Measurements from ENCODE around the gene SLC17A3. TPM values are rescaled to one million over a fixed set of nuclear protein-coding genes. Genes with fewer than 3 reads are reported as not detected.

Gene SLC17A3
- total RNA-seq, 1 donor from 2014 or later: not detected

GRCh38 chr6:25874822-25875562, 949 bp upstream of the SLC17A3 start:
- Histone ChIP-seq H3K4me3 (no peak overlapping the region), H3K27me3 (ENCODE audit: low read depth) (no peaks in the 10 kb centered on the region), H3K36me3 (no peaks in the 10 kb centered on the region), H3K9me3 (no peaks in the 10 kb centered on the region), H3K27ac (no peak overlapping the region), H3K4me1 (no peaks in the 10 kb centered on the region)
- ATAC-seq (no peak), DNase-seq (no peak)
- no peak for TF ChIP-seq CTCF (IDR thresholded peaks at IDR 0.05)
- intact Hi-C loops (cut with DNase I): no loop called here

- no peaks in the 10 kb centered on the region for H3K36me3 ChIP-seq
- ATAC-seq (no peak), DNase-seq (no peak)
- TF ChIP-seq CTCF (IDR thresholded peaks at IDR 0.05): no peak
- no peaks in the 10 kb centered on the region for H3K9me3 ChIP-seq
- intact Hi-C loops (cut with DNase I): no loop called here
- no peak overlapping the region for H3K27ac ChIP-seq
- H3K4me1 ChIP-seq: no peaks in the 10 kb centered on the region
- no peaks in the 10 kb centered on the region for H3K27me3 ChIP-seq (ENCODE audit: low read depth)
- H3K4me3 ChIP-seq: no peak overlapping the region
Measured at GRCh38 chr6:25872814-25873213, 1.2 kb downstream of the SLC17A3 start.

DNA sequence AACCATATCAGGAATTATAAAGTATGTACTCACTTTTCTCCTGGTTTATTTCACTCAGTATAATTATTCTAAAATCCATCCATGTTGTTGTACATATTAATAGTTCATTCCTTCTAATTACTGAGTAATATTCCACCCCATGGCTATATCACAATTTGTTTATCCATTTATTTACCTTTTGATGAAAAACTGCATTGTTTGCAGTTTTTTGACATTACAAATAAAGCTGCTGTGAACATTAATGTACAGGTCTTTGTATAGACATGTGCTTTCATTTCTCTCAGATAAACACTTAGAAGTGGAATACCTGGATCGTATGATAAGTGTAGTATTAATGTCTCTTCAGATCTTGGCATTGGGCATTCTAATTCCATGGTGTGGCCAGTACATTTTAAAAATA, 4.2 kb downstream of the SLC17A3 start:
- H3K4me1 ChIP-seq: peaks cover 12% of the 10 kb centered on the region
- no peaks in the 10 kb centered on the region for H3K27me3 ChIP-seq (ENCODE audit: low read depth)
- no peaks in the 10 kb centered on the region for H3K36me3 ChIP-seq
- DNase-seq (no peak), ATAC-seq (no peak)
- no peak for TF ChIP-seq CTCF (IDR thresholded peaks at IDR 0.05)
- intact Hi-C loops (cut with DNase I): no loop called here
- no peak overlapping the region for H3K4me3 ChIP-seq
- no peak overlapping the region for H3K27ac ChIP-seq
- H3K9me3 ChIP-seq: no peaks in the 10 kb centered on the region

DNA sequence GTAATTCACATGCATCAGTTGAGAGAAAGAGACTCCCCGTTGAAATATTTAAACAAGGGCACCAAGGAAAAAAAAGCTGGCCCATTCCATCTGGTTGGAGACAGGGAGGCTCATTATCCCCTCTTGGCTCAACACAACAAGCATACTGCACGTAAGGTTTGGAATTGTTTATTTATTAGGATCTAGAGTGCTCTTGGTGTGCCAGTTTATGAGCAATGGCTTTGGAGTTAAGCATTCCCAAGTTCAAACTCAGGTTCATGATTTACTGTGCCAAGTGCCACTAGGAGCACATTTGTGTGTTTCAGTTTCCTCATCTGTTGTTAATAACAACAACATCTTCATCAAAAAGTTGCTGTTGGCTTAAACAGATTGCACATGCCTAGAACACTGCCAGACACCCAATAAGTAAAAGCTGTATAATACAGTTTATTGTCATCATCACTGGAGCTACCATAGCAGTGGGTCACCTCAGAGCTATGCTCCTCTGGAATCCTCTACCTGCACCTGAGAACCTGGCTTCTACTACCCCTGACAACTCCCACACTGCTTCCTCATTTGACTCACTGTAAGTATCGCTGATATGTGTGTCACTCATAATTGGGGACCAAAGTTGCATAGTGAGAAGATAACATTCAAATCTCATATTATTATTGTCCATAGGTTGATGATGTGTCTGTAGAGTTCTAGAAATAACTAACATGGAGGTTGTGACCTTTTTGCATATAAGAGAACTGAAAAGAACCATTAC, 5.4 kb downstream of the SLC17A3 start:
- ATAC-seq: no peak
- H3K4me1 ChIP-seq: peaks cover 12% of the 10 kb centered on the region
- H3K9me3 ChIP-seq: no peaks in the 10 kb centered on the region
- no peaks in the 10 kb centered on the region for H3K27me3 ChIP-seq (ENCODE audit: low read depth)
- no peak for DNase-seq
- no peak overlapping the region for H3K27ac ChIP-seq
- no peaks in the 10 kb centered on the region for H3K36me3 ChIP-seq
- H3K4me3 ChIP-seq: no peak overlapping the region
- intact Hi-C loops (cut with DNase I): no loop called here
- no peak for TF ChIP-seq CTCF (IDR thresholded peaks at IDR 0.05)

GRCh38 chr6:25866011-25866410, 8.0 kb downstream of the SLC17A3 start:
- Histone ChIP-seq H3K9me3 (no peaks in the 10 kb centered on the region), H3K27me3 (ENCODE audit: low read depth) (no peaks in the 10 kb centered on the region), H3K4me1 (peaks cover 12% of the 10 kb centered on the region), H3K27ac (no peak overlapping the region), H3K36me3 (no peaks in the 10 kb centered on the region), H3K4me3 (no peak overlapping the region)
- intact Hi-C loops (cut with DNase I): no loop called here
- no peak for TF ChIP-seq CTCF (IDR thresholded peaks at IDR 0.05)
- DNase-seq: no peak
- peak; percentile 72 to 83 for ATAC-seq
